ENCODE data around the gene ZNF532. TPM values are rescaled to one million over a fixed set of nuclear protein-coding genes. Genes with fewer than 3 reads are reported as not detected.
A peak's percentile ranks its signal among the peaks of the same experiment; 100 is the strongest.
"Not testable (repeated sequence)": the region's sequence is repeated elsewhere in the genome, so short reads cannot be mapped to it uniquely, and the experiment has no call there.

The ZNF532 gene
- total RNA-seq, 1 donor from 2014 or later = 89.9 TPM

- DNase-seq (ENCODE audit: low read depth) = no peak
Observed at GRCh38 chr18:58898010-58898799, 33.5 kb downstream of the ZNF532 start.

GRCh38 chr18:58900015-58900649 lies 35.5 kb downstream of the ZNF532 start:
- no peak for DNase-seq (ENCODE audit: low read depth)

- DNase-seq (ENCODE audit: low read depth) = no peak
Observed at GRCh38 chr18:58901143-58901542, 36.5 kb downstream of the ZNF532 start.

GRCh38 chr18:58901783-58902182 lies 37.1 kb downstream of the ZNF532 start:
- DNase-seq (ENCODE audit: low read depth) = no peak

- no peak for DNase-seq (ENCODE audit: low read depth)
Observed at GRCh38 chr18:58902961-58903360, 38.3 kb downstream of the ZNF532 start.

- no peak for DNase-seq (ENCODE audit: low read depth)
Observed at GRCh38 chr18:58903533-58903932, 38.9 kb downstream of the ZNF532 start.

- DNase-seq (ENCODE audit: low read depth) = no peak
Observed at GRCh38 chr18:58905777-58906428, 41.2 kb downstream of the ZNF532 start.

- DNase-seq (ENCODE audit: low read depth) = no peak
Observed at GRCh38 chr18:58908006-58908405, 43.3 kb downstream of the ZNF532 start.

- no peak for DNase-seq (ENCODE audit: low read depth)
Observed at GRCh38 chr18:58909521-58909920, 44.8 kb downstream of the ZNF532 start.

GRCh38 chr18:58911241-58911640 lies 46.6 kb downstream of the ZNF532 start:
- no peak for DNase-seq (ENCODE audit: low read depth)

- peak; percentile 54 for DNase-seq (ENCODE audit: low read depth)
Observed at GRCh38 chr18:58911766-58912165, 47.1 kb downstream of the ZNF532 start.

- peak; percentile 86 for DNase-seq (ENCODE audit: low read depth)
Observed at GRCh38 chr18:58915006-58915799, 50.5 kb downstream of the ZNF532 start.

- no peak for DNase-seq (ENCODE audit: low read depth)
Observed at GRCh38 chr18:58915995-58916394, 51.3 kb downstream of the ZNF532 start.

GRCh38 chr18:58919934-58920333 lies 55.3 kb downstream of the ZNF532 start:
- not testable (repeated sequence) for DNase-seq (ENCODE audit: low read depth)

- no peak for DNase-seq (ENCODE audit: low read depth)
Observed at GRCh38 chr18:58922995-58923394, 58.3 kb downstream of the ZNF532 start.

- DNase-seq (ENCODE audit: low read depth) = no peak
Observed at GRCh38 chr18:58924473-58924872, 59.8 kb downstream of the ZNF532 start.

GRCh38 chr18:58927659-58928058 lies 63.0 kb downstream of the ZNF532 start:
- DNase-seq (ENCODE audit: low read depth) = no peak

- no peak for DNase-seq (ENCODE audit: low read depth)
Observed at GRCh38 chr18:58928386-58928785, 63.7 kb downstream of the ZNF532 start.

GRCh38 chr18:58929206-58929605 lies 64.5 kb downstream of the ZNF532 start:
- DNase-seq (ENCODE audit: low read depth) = no peak

- no peak for DNase-seq (ENCODE audit: low read depth)
Observed at GRCh38 chr18:58934356-58934755, 69.7 kb downstream of the ZNF532 start.

GRCh38 chr18:58934933-58935577 lies 70.4 kb downstream of the ZNF532 start:
- no peak for DNase-seq (ENCODE audit: low read depth)

Measured in renal cortical epithelial cell (primary cell).